ENCODE measurements around the gene F2RL3. TPM values are rescaled to one million over a fixed set of nuclear protein-coding genes. Genes with fewer than 3 reads are reported as not detected.

Gene F2RL3
- total RNA-seq, 2 donors from 2014 or later = 0.36 to 6.2 TPM

DNA sequence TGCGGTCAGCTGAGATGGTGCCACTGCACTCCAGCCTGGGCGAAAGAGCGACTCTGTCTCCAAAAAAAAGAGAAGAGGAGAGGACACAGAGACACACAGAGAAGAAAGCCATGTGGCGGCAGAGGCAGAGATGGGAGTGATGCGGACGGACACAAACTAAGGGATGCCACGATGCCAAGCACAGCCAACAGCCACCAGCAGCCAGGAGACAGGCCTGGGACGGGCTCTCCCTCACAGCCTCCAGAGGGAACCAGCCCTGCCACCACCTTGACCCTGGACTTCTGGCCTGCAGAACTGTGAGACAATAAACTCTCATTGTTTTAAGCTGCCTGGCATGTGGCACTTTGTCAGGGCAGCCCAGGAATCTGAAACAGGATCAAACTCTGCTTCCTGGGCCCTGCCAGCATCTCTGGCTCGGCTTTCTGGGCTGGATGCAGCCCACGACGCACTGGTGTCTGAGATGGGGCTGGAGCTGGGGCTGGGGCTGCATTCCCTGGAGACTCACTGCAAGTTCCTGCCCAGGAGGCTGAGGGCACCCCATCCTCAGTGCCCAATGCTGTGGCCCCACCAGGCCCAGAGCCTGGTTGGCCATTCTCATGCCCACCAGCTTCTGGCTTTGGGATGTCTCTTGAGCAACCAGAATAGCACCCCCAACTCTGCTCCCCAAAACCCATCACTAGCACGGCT is 3.0 kb downstream of the F2RL3 start:
- no peak overlapping the region for H3K4me3 ChIP-seq
- 71% methylated on average over 12 of the region's 12 CpGs for WGBS
- no peak overlapping the region for H3K27ac ChIP-seq
- H3K27me3 ChIP-seq (replicated peaks; ENCODE audit: insufficient read depth) = no peaks in the 10 kb centered on the region
- H3K4me1 ChIP-seq (replicated peaks) = peaks cover 6% of the 10 kb centered on the region
- no peak for DNase-seq (ENCODE audit: low spot score)
- intact Hi-C loops (cut with DNase I) = no loop called here
- H3K36me3 ChIP-seq = no peaks in the 10 kb centered on the region
- TF ChIP-seq POLR2A (IDR thresholded peaks at IDR 0.05) = no peak
- TF ChIP-seq POLR2AphosphoS5 (IDR thresholded peaks at IDR 0.05) = no peak
- TF ChIP-seq, protein P1, sequence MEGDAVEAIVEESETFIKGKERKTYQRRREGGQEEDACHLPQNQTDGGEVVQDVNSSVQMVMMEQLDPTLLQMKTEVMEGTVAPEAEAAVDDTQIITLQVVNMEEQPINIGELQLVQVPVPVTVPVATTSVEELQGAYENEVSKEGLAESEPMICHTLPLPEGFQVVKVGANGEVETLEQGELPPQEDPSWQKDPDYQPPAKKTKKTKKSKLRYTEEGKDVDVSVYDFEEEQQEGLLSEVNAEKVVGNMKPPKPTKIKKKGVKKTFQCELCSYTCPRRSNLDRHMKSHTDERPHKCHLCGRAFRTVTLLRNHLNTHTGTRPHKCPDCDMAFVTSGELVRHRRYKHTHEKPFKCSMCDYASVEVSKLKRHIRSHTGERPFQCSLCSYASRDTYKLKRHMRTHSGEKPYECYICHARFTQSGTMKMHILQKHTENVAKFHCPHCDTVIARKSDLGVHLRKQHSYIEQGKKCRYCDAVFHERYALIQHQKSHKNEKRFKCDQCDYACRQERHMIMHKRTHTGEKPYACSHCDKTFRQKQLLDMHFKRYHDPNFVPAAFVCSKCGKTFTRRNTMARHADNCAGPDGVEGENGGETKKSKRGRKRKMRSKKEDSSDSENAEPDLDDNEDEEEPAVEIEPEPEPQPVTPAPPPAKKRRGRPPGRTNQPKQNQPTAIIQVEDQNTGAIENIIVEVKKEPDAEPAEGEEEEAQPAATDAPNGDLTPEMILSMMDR (IDR thresholded peaks at IDR 0.05) = no peak
- H3K9me3 ChIP-seq = no peaks in the 10 kb centered on the region

DNA sequence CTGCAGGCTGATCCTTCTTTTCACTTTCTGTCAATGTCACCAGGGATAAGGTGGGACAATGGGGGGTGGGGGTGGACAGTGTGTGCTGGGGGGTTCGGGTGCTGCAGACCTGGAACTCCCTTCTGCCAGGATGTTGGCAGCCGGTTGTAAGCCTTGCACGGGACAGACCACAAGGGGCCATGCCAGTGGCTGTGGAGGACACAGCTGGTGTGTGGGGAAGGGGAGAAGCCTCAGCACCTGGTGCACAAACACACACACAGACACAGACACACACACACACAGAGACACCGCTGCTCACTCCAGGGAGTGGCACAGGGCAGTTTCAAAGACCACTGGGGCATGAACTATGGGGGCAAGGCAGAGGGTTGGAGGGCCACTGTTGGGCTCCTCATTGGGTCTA is 3.6 kb downstream of the F2RL3 start:
- WGBS = 80% methylated on average over 4 of the region's 4 CpGs
- no peaks in the 10 kb centered on the region for H3K36me3 ChIP-seq

DNA sequence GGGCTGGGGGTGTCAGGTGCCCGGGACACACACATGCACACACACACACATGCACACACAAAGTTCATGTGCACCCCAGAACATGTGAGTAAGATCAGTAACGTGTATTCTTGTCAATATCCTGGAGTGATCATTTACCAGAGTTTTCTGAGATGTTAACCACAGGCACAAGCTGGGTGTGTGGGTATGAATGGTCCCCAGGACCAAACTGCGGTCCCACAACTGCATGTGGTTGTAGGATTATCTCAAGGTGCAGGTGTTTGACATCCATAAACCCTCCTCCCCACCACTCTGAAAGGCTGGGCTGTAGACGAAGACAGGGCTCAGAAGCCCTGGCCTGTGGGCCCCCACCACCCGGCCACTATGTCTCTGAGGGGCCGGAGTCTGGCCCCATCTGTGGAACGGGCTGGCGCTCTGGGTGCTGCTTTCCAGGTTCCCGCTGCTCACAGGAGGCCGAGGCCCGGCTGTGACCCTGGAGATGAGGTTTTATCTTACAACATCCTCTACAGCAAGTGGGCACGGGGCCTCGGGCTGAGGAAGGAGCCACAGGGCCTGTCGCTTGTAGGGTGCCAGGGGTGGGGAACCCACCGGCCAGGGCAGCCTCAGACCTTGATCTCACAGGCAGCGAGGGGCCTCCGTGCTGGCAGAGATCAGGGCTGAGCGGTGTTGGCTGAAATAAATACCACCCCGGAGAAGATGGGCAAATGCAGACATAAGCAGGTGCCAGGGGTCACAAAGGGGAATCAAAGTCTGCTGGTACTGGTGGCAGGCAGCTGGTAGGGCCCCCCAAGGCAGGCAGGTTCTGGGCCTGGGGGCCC is 4.3 kb downstream of the F2RL3 start:
- H3K9me3 ChIP-seq = no peaks in the 10 kb centered on the region
- H3K27ac ChIP-seq = no peak overlapping the region
- H3K36me3 ChIP-seq = no peaks in the 10 kb centered on the region
- no peak for DNase-seq (ENCODE audit: low spot score)
- H3K27me3 ChIP-seq (replicated peaks; ENCODE audit: insufficient read depth) = no peaks in the 10 kb centered on the region
- no peak overlapping the region for H3K4me3 ChIP-seq
- TF ChIP-seq POLR2A (IDR thresholded peaks at IDR 0.05) = no peak
- TF ChIP-seq POLR2AphosphoS5 (IDR thresholded peaks at IDR 0.05) = no peak
- TF ChIP-seq, protein P1 (IDR thresholded peaks at IDR 0.05) = no peak
- 85% methylated on average over 18 of the region's 19 CpGs for WGBS
- intact Hi-C loops (cut with DNase I) = no loop called here
- H3K4me1 ChIP-seq (replicated peaks) = peaks cover 6% of the 10 kb centered on the region

More for the DNA sequence above, 3.6 kb downstream of the F2RL3 start:
- H3K4me1 ChIP-seq (replicated peaks) = peaks cover 6% of the 10 kb centered on the region
- no peak for DNase-seq (ENCODE audit: low spot score)
- H3K27me3 ChIP-seq (replicated peaks; ENCODE audit: insufficient read depth) = no peaks in the 10 kb centered on the region
- no peak overlapping the region for H3K27ac ChIP-seq
- TF ChIP-seq, protein P1 (IDR thresholded peaks at IDR 0.05) = no peak
- TF ChIP-seq POLR2A (IDR thresholded peaks at IDR 0.05) (no peak), POLR2AphosphoS5 (IDR thresholded peaks at IDR 0.05) (no peak)
- no peaks in the 10 kb centered on the region for H3K9me3 ChIP-seq
- intact Hi-C loops (cut with DNase I) = no loop called here
- no peak overlapping the region for H3K4me3 ChIP-seq

DNA sequence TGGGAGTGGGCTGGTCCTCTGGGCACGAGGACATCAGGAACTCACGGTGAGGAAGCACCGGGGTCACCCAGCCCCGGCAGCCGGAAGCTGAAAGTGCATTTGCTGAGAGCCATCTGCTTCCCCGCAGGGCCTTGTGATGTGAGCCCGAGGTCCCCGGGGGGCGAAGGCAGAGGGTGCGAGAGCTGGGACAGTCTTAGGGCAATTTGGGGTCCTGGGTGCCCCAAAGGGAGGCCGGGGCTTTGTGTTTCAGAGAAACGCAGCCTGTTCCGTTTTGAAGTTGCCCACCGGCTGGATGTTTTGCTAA is 4.8 kb downstream of the F2RL3 start:
- Histone ChIP-seq H3K4me1 (replicated peaks) (peaks cover 6% of the 10 kb centered on the region), H3K27me3 (replicated peaks; ENCODE audit: insufficient read depth) (no peaks in the 10 kb centered on the region), H3K36me3 (no peaks in the 10 kb centered on the region), H3K4me3 (no peak overlapping the region), H3K27ac (no peak overlapping the region), H3K9me3 (no peaks in the 10 kb centered on the region)
- intact Hi-C loops (cut with DNase I) = no loop called here
- no peak for DNase-seq (ENCODE audit: low spot score)
- TF ChIP-seq POLR2AphosphoS5 (IDR thresholded peaks at IDR 0.05) (no peak), POLR2A (IDR thresholded peaks at IDR 0.05) (no peak)
- TF ChIP-seq, protein P1 (IDR thresholded peaks at IDR 0.05) = no peak
- 63% methylated on average over 14 of the region's 14 CpGs for WGBS
